Suprapubic skin (tissue), 3 donors: ENCODE data around the gene FHOD3.

Source experiments
- EP300 ChIP-seq: sonication (generic); formaldehyde crosslinking; IDR thresholded peaks from one replicate; pipeline ENCODE4 v1.6.1; 2017; ENCODE audit warnings: antibody characterized with exemption
- POLR2A ChIP-seq, 2 donors: fragments of 450-650 bp; IDR thresholded peaks; one replicate each; pipeline ENCODE4 v1.6.1; 2017; ENCODE audit warnings: antibody characterized with exemption in 2 of 2, mild to moderate bottlenecking in 2 of 2, moderate library complexity in 2 of 2
- TF ChIP-seq, protein P1 (sequence below), 2 donors: fragments of 200-600 bp in 1 of 2; fragments of 450-650 bp in 1 of 2; sonication (generic) in 1 of 2; IDR thresholded peaks; one replicate each; pipeline ENCODE4 v1.5.1; 2016 to 2019; ENCODE audit warnings: antibody characterized with exemption in 2 of 2, mild to moderate bottlenecking in 1 of 2, moderate library complexity in 1 of 2

DNA sequence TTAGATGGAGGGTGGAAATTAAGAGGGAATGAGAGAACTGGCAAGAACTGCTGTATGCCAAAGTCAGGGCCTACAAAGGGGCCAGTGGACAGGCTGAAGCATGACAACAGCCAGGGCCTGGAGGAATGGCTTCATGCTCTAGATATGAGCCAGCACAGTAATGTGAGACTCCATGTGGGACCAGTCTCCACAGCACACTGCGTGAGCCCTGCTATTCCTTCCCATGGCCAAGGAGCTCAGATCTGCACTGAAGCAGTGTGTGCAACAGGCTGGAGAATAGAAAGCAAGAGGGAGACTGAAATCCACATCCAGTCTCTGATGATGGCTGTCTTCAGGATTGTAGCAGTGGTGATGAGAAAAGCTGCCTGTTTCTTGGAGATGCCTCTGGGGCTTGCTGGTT is 368.4 kb downstream of the FHOD3 start:
- TF ChIP-seq, protein P1, sequence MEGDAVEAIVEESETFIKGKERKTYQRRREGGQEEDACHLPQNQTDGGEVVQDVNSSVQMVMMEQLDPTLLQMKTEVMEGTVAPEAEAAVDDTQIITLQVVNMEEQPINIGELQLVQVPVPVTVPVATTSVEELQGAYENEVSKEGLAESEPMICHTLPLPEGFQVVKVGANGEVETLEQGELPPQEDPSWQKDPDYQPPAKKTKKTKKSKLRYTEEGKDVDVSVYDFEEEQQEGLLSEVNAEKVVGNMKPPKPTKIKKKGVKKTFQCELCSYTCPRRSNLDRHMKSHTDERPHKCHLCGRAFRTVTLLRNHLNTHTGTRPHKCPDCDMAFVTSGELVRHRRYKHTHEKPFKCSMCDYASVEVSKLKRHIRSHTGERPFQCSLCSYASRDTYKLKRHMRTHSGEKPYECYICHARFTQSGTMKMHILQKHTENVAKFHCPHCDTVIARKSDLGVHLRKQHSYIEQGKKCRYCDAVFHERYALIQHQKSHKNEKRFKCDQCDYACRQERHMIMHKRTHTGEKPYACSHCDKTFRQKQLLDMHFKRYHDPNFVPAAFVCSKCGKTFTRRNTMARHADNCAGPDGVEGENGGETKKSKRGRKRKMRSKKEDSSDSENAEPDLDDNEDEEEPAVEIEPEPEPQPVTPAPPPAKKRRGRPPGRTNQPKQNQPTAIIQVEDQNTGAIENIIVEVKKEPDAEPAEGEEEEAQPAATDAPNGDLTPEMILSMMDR (IDR thresholded peaks at IDR 0.05) = no peak
- no peak for TF ChIP-seq EP300
- no peak for TF ChIP-seq POLR2A (IDR thresholded peaks at IDR 0.05)
